Activated effector memory CD4-positive, alpha-beta T cell treated with anti-CD3 and anti-CD28 coated beads, Interleukin-2, amount 50 U/mL, for 16 hours (primary cell): ENCODE data around the gene DCAKD.

Experiments used
- DNase-seq: peaks from one replicate; pipeline ENCODE4 v3.0.0-alpha.2; 2020

DCAKD gene, protein sequence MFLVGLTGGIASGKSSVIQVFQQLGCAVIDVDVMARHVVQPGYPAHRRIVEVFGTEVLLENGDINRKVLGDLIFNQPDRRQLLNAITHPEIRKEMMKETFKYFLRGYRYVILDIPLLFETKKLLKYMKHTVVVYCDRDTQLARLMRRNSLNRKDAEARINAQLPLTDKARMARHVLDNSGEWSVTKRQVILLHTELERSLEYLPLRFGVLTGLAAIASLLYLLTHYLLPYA

GRCh38 chr17:45051060-45051719 lies at the start of gene DCAKD:
Gene DCAKD, minus strand, starts transcription at chr17:45051632. Its CDS starts 16,747 bp downstream, at chr17:45034885.
- peak; percentile 97 for DNase-seq

DNA sequence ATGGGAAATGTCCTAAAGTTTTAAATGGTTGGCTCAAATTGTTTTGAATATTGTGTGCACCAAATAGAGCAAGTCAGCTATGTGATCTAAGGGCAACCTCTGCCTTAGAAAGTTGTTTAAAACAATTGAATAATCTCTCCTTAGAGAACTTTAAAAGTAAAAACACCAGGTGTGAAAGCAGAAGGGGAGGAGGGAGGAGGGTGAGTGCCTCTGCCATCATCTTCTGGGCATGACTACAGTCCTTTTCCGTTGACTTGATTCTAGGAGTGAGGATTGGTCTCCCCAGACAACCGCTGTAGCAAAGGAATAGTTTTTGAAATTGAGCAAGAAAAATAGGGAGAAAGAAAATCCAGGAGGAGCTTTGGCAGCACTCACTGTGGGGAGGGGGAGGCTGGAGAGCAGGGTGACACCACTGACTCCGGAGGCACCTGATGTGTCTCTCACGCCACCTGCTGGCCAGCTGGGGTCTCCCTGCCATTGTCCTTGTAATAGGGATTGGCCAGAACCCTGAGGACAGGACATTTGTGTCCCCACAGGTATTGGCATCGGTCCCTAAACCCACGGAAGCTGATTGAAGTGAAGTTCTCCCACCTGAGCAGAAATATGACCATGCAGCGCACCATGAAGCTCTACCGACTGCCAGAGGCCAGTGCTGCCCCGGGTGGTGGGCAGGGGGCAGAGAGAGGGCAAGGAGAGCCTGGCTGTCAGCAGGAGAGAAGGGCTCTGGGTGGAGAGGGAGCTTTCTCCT lies 47.6 kb upstream of the DCAKD start:
- peak; percentile 89 for DNase-seq

DNA sequence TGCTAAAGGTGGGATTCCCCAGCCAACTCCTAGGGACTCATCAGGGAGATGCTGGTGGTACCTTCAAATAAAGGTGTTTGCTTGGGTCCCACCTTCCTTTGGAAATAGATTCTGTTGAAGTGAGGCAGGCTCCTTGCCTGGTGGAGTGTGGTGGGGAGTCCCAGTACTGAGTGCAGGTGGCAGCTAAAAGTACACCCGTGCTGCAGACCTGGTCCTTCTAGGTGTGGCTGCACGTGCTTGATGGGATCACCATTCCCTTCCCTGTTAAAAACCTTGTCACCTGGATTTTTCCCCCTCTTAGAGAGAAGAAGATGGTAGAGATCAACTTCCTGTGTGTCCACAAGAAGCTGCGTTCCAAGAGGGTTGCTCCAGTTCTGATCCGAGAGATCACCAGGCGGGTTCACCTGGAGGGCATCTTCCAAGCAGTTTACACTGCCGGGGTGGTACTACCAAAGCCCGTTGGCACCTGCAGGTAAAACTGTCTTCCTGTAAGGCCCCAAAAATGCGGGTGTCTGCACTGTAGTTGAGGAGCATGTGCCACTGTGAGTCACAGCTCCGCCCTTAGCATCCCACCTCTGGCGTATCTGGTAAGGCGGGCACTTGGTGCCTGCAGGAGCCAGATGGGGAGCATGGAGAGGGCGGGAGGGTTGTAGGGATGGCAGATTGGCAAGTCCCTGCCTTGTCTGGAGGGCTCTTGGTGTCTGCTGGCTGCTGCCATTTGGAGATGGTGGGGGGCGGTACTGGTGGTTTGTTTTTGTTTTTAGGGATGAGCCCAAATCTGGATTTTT lies 46.8 kb upstream of the DCAKD start:
- DNase-seq, result no peak

GRCh38 chr17:45096926-45097325 lies 45.5 kb upstream of the DCAKD start:
- no peak for DNase-seq

GRCh38 chr17:45096141-45096540 lies 44.7 kb upstream of the DCAKD start:
- no peak for DNase-seq

DNA sequence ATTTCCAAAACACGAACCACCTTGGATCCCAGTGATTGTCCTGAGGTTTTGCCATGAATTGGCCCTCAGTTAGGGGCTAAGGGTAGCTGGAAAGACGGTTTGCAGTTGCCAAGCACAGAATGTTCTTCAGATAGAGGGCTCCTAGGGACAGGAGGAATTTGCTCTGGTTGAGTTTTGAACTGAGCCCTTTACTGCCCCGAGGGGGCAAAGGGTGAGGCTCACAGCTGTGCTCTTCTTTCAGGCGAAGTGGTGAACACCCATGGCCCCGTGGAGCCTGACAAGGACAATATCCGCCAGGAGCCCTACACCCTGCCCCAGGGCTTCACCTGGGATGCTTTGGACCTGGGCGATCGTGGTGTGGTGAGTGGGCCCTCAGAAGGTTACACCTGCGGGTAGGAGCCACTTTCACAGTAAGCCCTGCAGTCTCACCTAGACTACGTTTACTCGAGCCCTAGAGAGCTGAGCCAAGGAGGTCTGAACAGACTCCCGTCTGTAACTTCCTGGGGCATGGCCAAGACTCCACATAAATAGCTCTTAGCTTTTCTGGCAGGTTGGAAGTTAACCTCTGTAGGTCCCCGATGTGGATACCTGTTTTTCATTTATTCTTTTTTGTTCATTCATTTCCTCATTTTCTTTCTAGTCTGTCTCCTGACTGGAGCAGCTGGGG lies 42.1 kb upstream of the DCAKD start:
- DNase-seq, result no peak

GRCh38 chr17:45092911-45093430 lies 41.5 kb upstream of the DCAKD start:
- DNase-seq, result no peak

- DNase-seq, result no peak
These were observed 40.5 kb upstream of the DCAKD start for GRCh38 chr17:45091778-45092425.

- DNase-seq, result no peak
These were observed 39.3 kb upstream of the DCAKD start for GRCh38 chr17:45090711-45091110.

DNA sequence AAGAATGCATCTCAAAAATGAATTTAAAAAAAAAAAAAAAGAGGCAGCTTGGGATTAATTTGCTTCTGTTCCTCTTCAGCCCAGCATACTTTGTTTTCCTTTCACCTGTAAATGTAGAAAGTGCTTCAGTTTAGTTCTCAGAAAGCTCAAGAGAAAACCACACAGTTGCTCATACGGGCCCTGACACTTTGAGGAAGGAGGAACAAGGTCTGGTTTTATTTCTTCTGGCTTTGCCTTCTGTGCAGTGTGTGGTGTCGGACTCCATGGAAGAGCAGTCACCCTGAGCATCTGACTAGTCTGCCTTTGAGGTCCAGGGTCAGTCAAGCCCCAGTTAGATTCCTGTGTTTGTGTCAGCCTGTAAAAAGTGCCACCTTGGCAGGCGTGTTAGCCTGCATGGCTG lies 37.3 kb upstream of the DCAKD start:
- DNase-seq, result no peak

DNA sequence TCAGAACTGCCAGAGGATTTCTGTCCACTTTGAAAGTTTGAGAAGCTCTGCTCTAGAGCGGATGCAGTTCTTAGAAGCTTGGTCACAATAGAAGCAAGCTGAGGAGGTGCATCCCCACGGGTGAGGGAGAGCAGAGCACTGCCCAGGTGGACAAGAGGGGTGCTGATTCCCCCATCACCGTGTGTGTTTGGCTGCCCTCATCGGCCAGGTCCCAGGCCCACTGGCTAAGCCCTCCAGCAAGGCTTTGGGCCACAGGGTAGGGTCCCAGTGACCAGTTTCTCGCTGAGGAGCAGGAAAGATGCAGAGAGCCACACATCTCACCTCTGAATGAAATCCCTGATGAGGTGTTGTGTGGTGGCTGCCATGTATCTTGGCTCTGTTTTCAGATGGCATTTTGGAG lies 36.5 kb upstream of the DCAKD start:
- DNase-seq, result no peak

GRCh38 chr17:45087504-45087975 lies 36.1 kb upstream of the DCAKD start:
- DNase-seq, result no peak

DNA sequence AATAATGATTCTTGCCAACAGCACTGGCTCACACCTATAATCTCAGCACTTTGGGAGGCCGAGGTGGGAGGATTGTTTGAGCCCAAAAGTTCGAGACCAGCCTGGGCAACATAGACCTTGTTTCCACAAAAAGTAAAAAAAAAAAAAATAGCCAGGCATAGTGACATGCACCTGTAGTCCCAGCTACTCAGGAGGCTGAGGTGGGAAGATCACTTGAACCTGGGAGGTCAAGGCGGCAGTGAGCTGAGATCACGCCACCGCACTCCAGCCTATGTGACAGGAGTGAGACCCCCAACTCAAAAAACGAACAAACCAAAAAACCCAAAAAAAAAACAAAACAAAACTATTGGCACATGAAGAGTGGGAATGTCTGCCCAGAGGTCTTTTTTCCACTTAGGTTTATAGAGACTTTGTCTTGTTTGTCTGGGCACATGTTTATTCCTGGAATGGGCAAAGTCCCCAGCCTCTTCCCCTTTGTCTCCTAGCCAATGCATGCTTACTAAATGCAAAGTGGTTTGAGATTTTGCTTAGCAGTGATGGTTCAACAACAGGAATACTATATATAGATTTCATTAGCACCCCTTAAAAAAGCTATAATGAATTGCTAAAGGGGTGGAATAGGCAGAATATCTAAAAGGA lies 35.6 kb upstream of the DCAKD start:
- no peak for DNase-seq

DNA sequence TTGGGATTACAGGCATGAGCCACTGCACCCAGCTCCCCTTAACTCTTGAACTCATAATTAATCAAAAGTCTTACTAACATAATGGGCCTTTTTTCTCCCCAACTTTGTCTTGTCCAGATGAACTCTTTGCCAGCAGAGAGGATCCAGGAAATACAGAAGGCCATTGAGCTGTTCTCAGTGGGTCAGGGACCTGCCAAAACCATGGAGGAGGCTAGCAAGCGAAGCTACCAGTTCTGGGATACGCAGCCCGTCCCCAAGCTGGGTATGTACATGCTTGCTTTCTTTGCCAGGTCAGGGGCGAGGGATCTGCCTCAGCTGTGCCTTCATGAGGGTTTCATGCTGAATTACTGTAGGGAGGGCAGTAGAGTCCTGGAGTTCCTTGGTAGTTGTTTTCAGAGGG lies 35.0 kb upstream of the DCAKD start:
- DNase-seq, result no peak

DNA sequence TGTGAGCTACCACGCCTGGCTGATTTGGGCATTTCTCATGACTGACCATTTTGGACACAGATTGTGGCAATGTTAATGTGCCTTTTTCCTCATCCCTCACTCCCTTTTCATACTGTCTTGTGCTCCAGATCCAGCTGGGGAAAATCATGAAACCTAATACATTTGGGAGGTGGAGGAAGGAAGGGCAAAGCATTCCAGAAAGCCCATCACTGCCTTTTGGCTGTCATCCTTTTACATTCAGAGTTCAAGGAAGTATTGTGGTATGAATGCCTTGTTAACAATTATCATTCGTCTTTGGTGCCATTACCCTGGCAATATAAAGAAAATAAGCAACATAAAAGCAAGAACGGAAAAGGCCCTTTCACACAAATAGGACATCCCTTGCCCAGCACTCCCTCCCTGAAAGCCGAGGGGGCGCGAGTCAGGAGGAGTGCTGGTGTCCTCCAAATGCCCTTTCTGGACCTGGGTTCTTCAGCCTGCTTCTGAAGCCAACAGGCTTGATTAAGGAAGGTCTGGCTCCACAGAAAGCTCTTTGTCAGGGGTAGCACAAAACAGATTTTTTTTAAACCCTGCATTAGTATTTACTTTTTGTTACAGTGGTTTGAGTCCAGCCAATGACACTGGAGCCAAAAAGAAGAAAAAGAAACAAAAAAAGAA lies 29.7 kb upstream of the DCAKD start:
- DNase-seq, result no peak

GRCh38 chr17:45077643-45078042 lies 26.2 kb upstream of the DCAKD start:
- DNase-seq, result no peak

- no peak for DNase-seq
These were observed 22.1 kb upstream of the DCAKD start for GRCh38 chr17:45073414-45074070.

DNA sequence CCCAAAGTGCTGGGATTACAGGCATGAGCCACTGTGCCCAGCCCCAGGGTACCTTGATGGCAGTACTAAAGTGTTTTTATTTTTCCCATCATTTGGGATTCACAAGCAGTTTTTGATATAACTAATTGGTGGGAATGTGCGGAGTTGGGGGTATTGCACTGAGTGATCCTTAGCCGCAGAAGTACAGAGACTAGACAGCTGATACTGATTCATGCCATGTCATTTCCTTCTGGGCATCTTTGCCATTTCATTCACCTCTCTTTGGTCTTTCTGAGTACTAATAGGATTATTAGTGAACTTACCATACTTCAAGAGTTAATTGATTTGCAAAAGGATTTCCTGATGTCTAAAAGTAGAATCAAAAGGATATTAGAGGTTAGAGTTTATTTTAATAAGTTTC lies 19.4 kb upstream of the DCAKD start:
- DNase-seq, result no peak

GRCh38 chr17:45070001-45070400 lies 18.6 kb upstream of the DCAKD start:
- DNase-seq, result no peak

DNA sequence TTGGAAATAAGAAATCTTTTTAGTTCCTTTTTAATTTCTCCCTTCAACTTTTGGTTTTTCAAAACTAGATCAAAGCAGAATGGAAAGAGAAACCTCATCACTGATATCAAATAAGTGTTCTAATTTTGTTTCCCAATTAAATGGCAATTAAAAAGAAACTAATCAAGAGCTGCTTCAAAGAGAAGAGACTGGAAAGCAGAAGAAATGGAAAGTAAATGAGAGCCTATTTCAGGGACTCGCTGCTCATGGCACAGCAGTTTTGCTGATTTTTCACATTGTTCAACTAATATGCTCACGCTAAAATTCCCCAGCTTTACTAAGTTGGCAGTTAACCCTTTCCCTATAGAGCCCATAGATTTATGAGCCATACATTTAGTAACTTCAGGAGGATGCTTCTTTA lies 16.2 kb upstream of the DCAKD start:
- DNase-seq, result no peak
